HepG2 (cell line): ENCODE data around the gene DISP2. TPM values are rescaled to one million over a fixed set of nuclear protein-coding genes. Genes with fewer than 3 reads are reported as not detected.
A peak's percentile ranks its signal among the peaks of the same experiment; 100 is the strongest.

Experiments
- CBX5 ChIP-seq: sonication (generic); formaldehyde crosslinking; IDR thresholded peaks from 2 replicates; pipeline ENCODE4 v1.4.0; 2020; ENCODE audit warnings: missing genetic modification reagents, borderline replicate concordance
- CENPT ChIP-seq: sonication (generic); formaldehyde crosslinking; IDR thresholded peaks from 2 replicates; pipeline ENCODE4 v1.8.0; 2022; ENCODE audit warnings: low read depth, mild to moderate bottlenecking, moderate library complexity, missing genetic modification reagents
- GABPB1 ChIP-seq: IDR thresholded peaks from 2 replicates; pipeline ENCODE4 v1.6.1; 2016; ENCODE audit warnings: mild to moderate bottlenecking, missing genetic modification reagents, moderate library complexity, missing compliant biosample characterization
- HDAC6 ChIP-seq: fragments of 200-600 bp; sonication (generic); IDR thresholded peaks from 2 replicates; pipeline ENCODE4 v1.7.0; 2017; ENCODE audit warnings: mild to moderate bottlenecking, antibody characterized with exemption, low read length, low read depth
- KMT2A ChIP-seq: sonication (generic); formaldehyde crosslinking; IDR thresholded peaks from 2 replicates; pipeline ENCODE4 v1.4.0; 2020; ENCODE audit warnings: missing genetic modification reagents
- NCOR1 ChIP-seq: fragments of 200-600 bp; sonication (generic); IDR thresholded peaks from 2 replicates; pipeline ENCODE4 v1.7.0; 2017; ENCODE audit warnings: antibody characterized with exemption, low read length, borderline replicate concordance
- THAP9 ChIP-seq: sonication (generic); formaldehyde crosslinking; IDR thresholded peaks from 2 replicates; pipeline ENCODE4; 2020; ENCODE audit warnings: missing genetic modification reagents, mild to moderate bottlenecking, borderline replicate concordance
- ZC3H4 ChIP-seq: sonication (generic); formaldehyde crosslinking; IDR thresholded peaks from 2 replicates; pipeline ENCODE4 v1.4.0; 2020; ENCODE audit warnings: missing genetic modification reagents, borderline replicate concordance
- ZMYM3 ChIP-seq: sonication (generic); formaldehyde crosslinking; IDR thresholded peaks from 2 replicates; pipeline ENCODE4 v1.5.1; 2020; ENCODE audit warnings: mild to moderate bottlenecking, missing genetic modification reagents
- ZNF274 ChIP-seq: sonication (generic); formaldehyde crosslinking; IDR thresholded peaks from 2 replicates; pipeline ENCODE4 v1.5.1; 2020; ENCODE audit warnings: mild to moderate bottlenecking, missing genetic modification reagents
- ZNF282 ChIP-seq: fragments of 450-650 bp; IDR thresholded peaks from 2 replicates; pipeline ENCODE4 v1.6.1; 2018; ENCODE audit not compliant: partially characterized antibody
- ZNF512B ChIP-seq: sonication (generic); formaldehyde crosslinking; IDR thresholded peaks from 2 replicates; pipeline ENCODE4 v1.5.1; 2020; ENCODE audit warnings: missing genetic modification reagents, mild to moderate bottlenecking, borderline replicate concordance
- ZNF766 ChIP-seq: sonication (generic); formaldehyde crosslinking; IDR thresholded peaks from 2 replicates; pipeline ENCODE4 v1.5.0; 2020; ENCODE audit warnings: missing genetic modification reagents, borderline replicate concordance
- ZNF768 ChIP-seq: sonication (generic); formaldehyde crosslinking; IDR thresholded peaks from 2 replicates; pipeline ENCODE4 v1.4.0; 2020; ENCODE audit warnings: missing genetic modification reagents
- ZNF772 ChIP-seq: sonication (generic); formaldehyde crosslinking; IDR thresholded peaks from 2 replicates; pipeline ENCODE4 v1.5.0; 2020; ENCODE audit warnings: mild to moderate bottlenecking, missing genetic modification reagents
- polyA plus RNA-seq, 8 experiments: library from polyadenylated mRNA; depleted of rRNA in 3 of 8; stranded (reverse) in 7 of 8; unstranded in 1 of 8; fragments of >200 nt; fragmentation: Illumina TruSeq in 4 of 8; extraction: Trizol in 4 of 8; gene quantifications; 2 replicates each; pipeline versions ENCODE4 v1.2.1 to v1.2.3, GENCODE V29; 2011 to 2016; ENCODE audit warnings: low read depth in 4 of 8, missing spikeins in 1 of 8, mixed read lengths in 1 of 8; ENCODE audit not compliant: insufficient read depth in 1 of 8
- total RNA-seq, 5 experiments: library from RNA; depleted of rRNA; stranded (reverse); fragments of >200 nt; fragmentation: Illumina TruSeq; extraction: Trizol; gene quantifications; 2 replicates each; pipeline ENCODE4 v1.2.3, GENCODE V29; 2016; ENCODE audit warnings: low read depth in 1 of 5

The DISP2 gene
- total and polyA plus RNA-seq, 2 of the 13 experiments (the other 11 are each of a cell fraction or from before 2014, with no cell fraction given): 0.09 to 0.32 TPM

- TF ChIP-seq ZNF512B (no peak), HDAC6 (no peak), THAP9 (CRISPR knock-in tag) (no peak), NCOR1 (no peak), GABPB1 (peak; percentile 48; the same call in 1 of the 2 replicates), ZC3H4 (CRISPR knock-in tag) (no peak), ZNF274 (peak; percentile 60; the same call in 1 of the 2 replicates), ZNF772 (CRISPR knock-in tag) (no peak), ZMYM3 (no peak), KMT2A (CRISPR knock-in tag) (no peak), CENPT (CRISPR knock-in tag) (no peak), ZNF766 (CRISPR knock-in tag) (no peak), ZNF768 (CRISPR knock-in tag) (peak; percentile 54; the same call in 1 of the 2 replicates), CBX5 (no peak), ZNF282 (no peak)
Measured at GRCh38 chr15:40357723-40358470, at the start of gene DISP2 (continued).
